ENCODE results near the gene BPIFA3. TPM values are rescaled to one million over a fixed set of nuclear protein-coding genes. Genes with fewer than 3 reads are reported as not detected.

The BPIFA3 gene
- total and polyA plus RNA-seq, 5 experiments from 2014 or later, result not detected

- POLR2A ChIA-PET, result no interaction called here
- no peak overlapping the region for H3K4me3 Mint-ChIP-seq
- no peaks in the 10 kb centered on the region for H3K36me3 Mint-ChIP-seq
- ATAC-seq (no peak), DNase-seq (no peak)
- H3K27me3 Mint-ChIP-seq, result peaks cover 7 to 25% (median 11%) of the 10 kb centered on the region in 5 donors
- H3K9me3 Mint-ChIP-seq, result no peaks in the 10 kb centered on the region
- peak overlapping the region in 1 of 10 donors; percentile 19 for H3K27ac Mint-ChIP-seq
- H3K4me1 Mint-ChIP-seq, result peaks cover 0 to 11% (median 4%) of the 10 kb centered on the region in 4 donors
Measured at GRCh38 chr20:33232486-33233072, 15.4 kb downstream of the BPIFA3 start.

- POLR2A ChIA-PET, result no interaction called here
- Mint-ChIP-seq H3K27me3 (peaks cover 7 to 27% (median 11%) of the 10 kb centered on the region in 5 donors), H3K27ac (no peak overlapping the region), H3K9me3 (no peaks in the 10 kb centered on the region), H3K36me3 (no peaks in the 10 kb centered on the region), H3K4me3 (no peak overlapping the region), H3K4me1 (peaks cover 0 to 11% (median 4%) of the 10 kb centered on the region in 4 donors)
- no peak for ATAC-seq
- no peak for DNase-seq
Measured at GRCh38 chr20:33233129-33233774, 16.1 kb downstream of the BPIFA3 start.

- Mint-ChIP-seq H3K4me1 (peaks cover 0 to 11% (median 4%) of the 10 kb centered on the region in 4 donors), H3K27me3 (peaks cover 10 to 35% (median 12%) of the 10 kb centered on the region in 5 donors), H3K36me3 (no peaks in the 10 kb centered on the region), H3K27ac (no peak overlapping the region), H3K4me3 (no peak overlapping the region), H3K9me3 (no peaks in the 10 kb centered on the region)
- DNase-seq (no peak), ATAC-seq (no peak)
- POLR2A ChIA-PET, result no interaction called here
Measured at GRCh38 chr20:33234050-33234449, 16.9 kb downstream of the BPIFA3 start.

GRCh38 chr20:33235696-33236095, 18.5 kb downstream of the BPIFA3 start, which contains the start of gene BPIFA1:
BPIFA1 (plus strand) TSS chr20:33235996; CDS start chr20:33237712, 1,716 bp downstream.
- POLR2A ChIA-PET, result no interaction called here
- Mint-ChIP-seq H3K27me3 (peaks cover 11 to 50% (median 22%) of the 10 kb centered on the region in 5 donors), H3K4me1 (peaks cover 0 to 6% (median 4%) of the 10 kb centered on the region in 4 donors), H3K36me3 (no peaks in the 10 kb centered on the region), H3K9me3 (no peaks in the 10 kb centered on the region), H3K27ac (peak within 1 kb of the TSS in 1 of 10 donors; percentile 3), H3K4me3 (no peak within 1 kb of the TSS)
- no peak for ATAC-seq
- DNase-seq, result no peak

GRCh38 chr20:33236351-33236750, 19.2 kb downstream of the BPIFA3 start:
- Mint-ChIP-seq H3K27me3 (peaks cover 11 to 50% (median 22%) of the 10 kb centered on the region in 5 donors), H3K27ac (no peak overlapping the region), H3K9me3 (no peaks in the 10 kb centered on the region), H3K4me3 (no peak overlapping the region), H3K36me3 (no peaks in the 10 kb centered on the region), H3K4me1 (peaks cover 0 to 6% (median 4%) of the 10 kb centered on the region in 4 donors)
- ATAC-seq (no peak), DNase-seq (no peak)
- POLR2A ChIA-PET, result no interaction called here

GRCh38 chr20:33237989-33238388, 20.8 kb downstream of the BPIFA3 start:
- POLR2A ChIA-PET, result no interaction called here
- ATAC-seq (no peak), DNase-seq (no peak)
- H3K27me3 Mint-ChIP-seq, result peaks cover 10 to 47% (median 24%) of the 10 kb centered on the region in 5 donors
- H3K4me3 Mint-ChIP-seq, result no peak overlapping the region
- peaks cover 0 to 3% (median under 1%) of the 10 kb centered on the region in 4 donors for H3K4me1 Mint-ChIP-seq
- H3K36me3 Mint-ChIP-seq, result no peaks in the 10 kb centered on the region
- H3K9me3 Mint-ChIP-seq, result no peaks in the 10 kb centered on the region
- H3K27ac Mint-ChIP-seq, result no peak overlapping the region

- POLR2A ChIA-PET, result no interaction called here
- Mint-ChIP-seq H3K9me3 (no peaks in the 10 kb centered on the region), H3K36me3 (no peaks in the 10 kb centered on the region), H3K27ac (no peak overlapping the region), H3K4me1 (peaks cover 0 to 2% (median 0%) of the 10 kb centered on the region in 4 donors), H3K4me3 (no peak overlapping the region), H3K27me3 (peaks cover 9 to 34% (median 23%) of the 10 kb centered on the region in 5 donors)
- no peak for ATAC-seq
- DNase-seq, result no peak
Measured at GRCh38 chr20:33239418-33239817, 22.3 kb downstream of the BPIFA3 start.

GRCh38 chr20:33239979-33240736, 23.0 kb downstream of the BPIFA3 start:
- Mint-ChIP-seq H3K9me3 (no peaks in the 10 kb centered on the region), H3K4me3 (no peak overlapping the region), H3K36me3 (no peaks in the 10 kb centered on the region), H3K27ac (no peak overlapping the region), H3K27me3 (peaks cover 9 to 34% (median 23%) of the 10 kb centered on the region in 5 donors), H3K4me1 (peaks cover 0 to 2% (median 0%) of the 10 kb centered on the region in 4 donors)
- no peak for ATAC-seq
- POLR2A ChIA-PET, result no interaction called here
- no peak for DNase-seq

- Mint-ChIP-seq H3K27ac (no peak overlapping the region), H3K27me3 (peaks cover 7 to 34% (median 23%) of the 10 kb centered on the region in 5 donors), H3K36me3 (no peaks in the 10 kb centered on the region), H3K9me3 (no peaks in the 10 kb centered on the region), H3K4me3 (no peak overlapping the region), H3K4me1 (peaks cover 0 to 2% (median 0%) of the 10 kb centered on the region in 4 donors)
- ATAC-seq (no peak), DNase-seq (no peak)
- POLR2A ChIA-PET, result no interaction called here
Measured at GRCh38 chr20:33240923-33241322, 23.8 kb downstream of the BPIFA3 start.

- no peaks in the 10 kb centered on the region for H3K36me3 Mint-ChIP-seq
- peaks cover under 1 to 26% (median 18%) of the 10 kb centered on the region in 5 donors for H3K27me3 Mint-ChIP-seq
- no peak for DNase-seq
- no peak overlapping the region for H3K4me3 Mint-ChIP-seq
- no peaks in the 10 kb centered on the region for H3K9me3 Mint-ChIP-seq
- H3K27ac Mint-ChIP-seq, result no peak overlapping the region
- POLR2A ChIA-PET, result no interaction called here
- peaks cover 0 to 2% (median 0%) of the 10 kb centered on the region in 4 donors for H3K4me1 Mint-ChIP-seq
- ATAC-seq, result no peak
Measured at GRCh38 chr20:33242319-33243100, 25.4 kb downstream of the BPIFA3 start.

- Mint-ChIP-seq H3K4me3 (no peak overlapping the region), H3K36me3 (no peaks in the 10 kb centered on the region), H3K27ac (no peak overlapping the region), H3K27me3 (peaks cover 0 to 6% (median 3%) of the 10 kb centered on the region in 5 donors), H3K4me1 (peaks cover 0 to 2% (median 0%) of the 10 kb centered on the region in 4 donors), H3K9me3 (no peaks in the 10 kb centered on the region)
- DNase-seq (no peak), ATAC-seq (no peak)
- POLR2A ChIA-PET, result no interaction called here
Measured at GRCh38 chr20:33246077-33246476, 28.9 kb downstream of the BPIFA3 start.

- Mint-ChIP-seq H3K4me3 (no peak overlapping the region), H3K36me3 (peaks cover 0 to 4% (median 0%) of the 10 kb centered on the region in 3 donors), H3K4me1 (no peaks in the 10 kb centered on the region), H3K9me3 (peaks cover 0 to 6% (median 0%) of the 10 kb centered on the region in 9 donors), H3K27ac (no peak overlapping the region), H3K27me3 (peaks cover 0 to 7% (median 5%) of the 10 kb centered on the region in 5 donors)
- DNase-seq, result no peak
- POLR2A ChIA-PET, result no interaction called here
- no peak for ATAC-seq
Measured at GRCh38 chr20:33249456-33249855, 32.3 kb downstream of the BPIFA3 start.
